Measurements from ENCODE around the gene FARS2.

Gene FARS2

DNA sequence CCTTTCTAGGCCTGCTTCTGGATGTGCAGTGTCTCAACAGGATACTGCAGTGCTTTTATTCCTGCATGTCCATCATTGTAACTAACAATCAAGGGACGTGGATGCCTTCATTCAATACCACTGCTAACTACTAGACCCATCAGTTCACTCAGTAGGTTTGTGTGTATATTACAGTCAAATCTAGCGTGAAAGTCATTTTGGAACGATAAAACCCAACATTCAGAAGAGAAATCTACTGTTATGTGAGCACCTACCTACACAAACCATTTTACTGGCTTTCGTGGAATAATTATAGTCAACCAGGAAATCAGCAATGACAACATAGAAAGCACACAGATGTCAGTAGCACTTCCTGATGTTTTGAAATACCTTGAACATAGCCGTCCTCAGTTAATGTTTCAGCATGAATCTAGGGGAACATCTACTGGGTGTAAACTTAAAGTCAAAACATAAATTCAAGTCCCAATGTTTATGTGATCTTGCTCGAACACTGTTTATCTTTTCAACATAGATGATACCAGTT, 270.6 kb downstream of the FARS2 start:
- no peak overlapping the region for H3K4me3 ChIP-seq (ENCODE audit: low read depth, low read length)
- H3K4me1 ChIP-seq (ENCODE audit: control insufficient read depth, insufficient read depth, low read length): 0 out of 2 replicates have a peak, but pooled peaks cover 13% of the 10 kb centered on the region
- H3K9ac ChIP-seq (ENCODE audit: low read depth, low read length): no peak overlapping the region
- no peaks in the 10 kb centered on the region for H3K36me3 ChIP-seq (ENCODE audit: control insufficient read depth, insufficient read depth, low read length)
- H3K27ac ChIP-seq (ENCODE audit: low read depth, low read length): no peak overlapping the region
- H3K27me3 ChIP-seq (ENCODE audit: control insufficient read depth, insufficient read depth, low read length): no peaks in the 10 kb centered on the region
- no peaks in the 10 kb centered on the region for H3K9me3 ChIP-seq (ENCODE audit: control insufficient read depth, insufficient read depth, low read length)

DNA sequence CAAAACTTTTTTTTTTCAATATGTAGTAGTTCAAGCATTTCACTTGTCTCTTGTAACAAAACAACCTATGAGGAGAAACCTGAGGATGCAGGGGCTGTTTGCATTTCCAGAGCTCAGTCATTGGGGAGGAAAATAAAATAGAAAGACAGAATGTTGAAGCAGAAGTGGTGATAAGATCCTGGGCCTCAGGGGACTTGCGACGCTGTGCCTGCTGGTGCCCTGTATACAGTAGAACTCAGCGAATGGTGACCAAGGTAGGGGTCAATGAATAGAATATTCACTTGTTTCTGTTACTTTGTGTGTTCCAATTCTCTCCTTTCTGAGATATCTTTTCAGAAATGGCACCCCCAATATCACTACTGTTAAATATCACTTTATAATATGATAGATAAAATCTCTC, 271.6 kb downstream of the FARS2 start:
- no peaks in the 10 kb centered on the region for H3K36me3 ChIP-seq (ENCODE audit: control insufficient read depth, insufficient read depth, low read length)
- H3K27me3 ChIP-seq (ENCODE audit: control insufficient read depth, insufficient read depth, low read length): no peaks in the 10 kb centered on the region
- no peaks in the 10 kb centered on the region for H3K9me3 ChIP-seq (ENCODE audit: control insufficient read depth, insufficient read depth, low read length)
- H3K4me1 ChIP-seq (ENCODE audit: control insufficient read depth, insufficient read depth, low read length): 0 out of 2 replicates have a peak, but pooled peaks cover 13% of the 10 kb centered on the region
- H3K27ac ChIP-seq (ENCODE audit: low read depth, low read length): no peak overlapping the region
- H3K9ac ChIP-seq (ENCODE audit: low read depth, low read length): no peak overlapping the region
- no peak overlapping the region for H3K4me3 ChIP-seq (ENCODE audit: low read depth, low read length)

DNA sequence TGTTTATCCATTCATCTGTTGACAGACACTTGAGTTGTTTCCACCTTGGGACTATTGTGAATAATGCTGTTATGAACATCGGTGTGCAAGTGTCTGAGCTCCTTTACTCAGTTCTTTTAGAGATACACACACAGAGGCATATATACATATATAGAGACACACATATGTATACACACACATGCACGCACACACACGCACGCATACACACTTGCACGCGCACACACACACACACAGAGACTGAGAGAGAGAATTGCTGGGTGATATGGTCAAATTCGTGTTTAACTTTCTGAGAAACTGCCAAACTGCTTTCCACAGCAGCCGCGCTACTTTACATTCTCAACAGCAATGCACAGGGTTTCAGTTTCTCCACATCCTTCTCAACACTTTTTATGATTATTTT, 273.3 kb downstream of the FARS2 start:
- H3K4me1 ChIP-seq (ENCODE audit: control insufficient read depth, insufficient read depth, low read length): 0 out of 2 replicates have a peak, but pooled peaks cover 8% of the 10 kb centered on the region
- H3K36me3 ChIP-seq (ENCODE audit: control insufficient read depth, insufficient read depth, low read length): no peaks in the 10 kb centered on the region
- H3K9me3 ChIP-seq (ENCODE audit: control insufficient read depth, insufficient read depth, low read length): no peaks in the 10 kb centered on the region
- no peak overlapping the region for H3K27ac ChIP-seq (ENCODE audit: low read depth, low read length)
- no peaks in the 10 kb centered on the region for H3K27me3 ChIP-seq (ENCODE audit: control insufficient read depth, insufficient read depth, low read length)
- H3K4me3 ChIP-seq (ENCODE audit: low read depth, low read length): no peak overlapping the region
- no peak overlapping the region for H3K9ac ChIP-seq (ENCODE audit: low read depth, low read length)

DNA sequence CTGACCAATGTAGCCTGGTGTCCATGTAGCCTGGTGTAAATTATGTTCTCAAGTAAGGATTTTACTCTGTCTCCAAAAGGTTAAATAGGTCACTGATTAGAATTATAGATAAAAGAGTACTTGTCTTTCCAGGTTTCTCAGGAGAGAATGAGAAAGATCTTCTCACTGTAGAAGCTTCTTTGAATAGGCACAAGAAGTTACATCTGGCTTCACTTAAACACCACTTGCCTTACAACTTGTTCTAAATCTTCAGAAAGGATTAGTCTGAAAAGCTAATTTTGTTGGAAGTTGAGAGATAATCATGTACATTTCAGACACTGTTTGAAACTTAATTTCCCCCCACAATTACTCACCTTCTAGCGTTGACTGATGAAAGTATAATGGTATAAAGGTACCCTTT, 275.3 kb downstream of the FARS2 start:
- H3K9ac ChIP-seq (ENCODE audit: low read depth, low read length): no peak overlapping the region
- H3K27ac ChIP-seq (ENCODE audit: low read depth, low read length): no peak overlapping the region
- H3K4me1 ChIP-seq (ENCODE audit: control insufficient read depth, insufficient read depth, low read length): peaks cover 12% of the 10 kb centered on the region
- no peaks in the 10 kb centered on the region for H3K27me3 ChIP-seq (ENCODE audit: control insufficient read depth, insufficient read depth, low read length)
- H3K4me3 ChIP-seq (ENCODE audit: low read depth, low read length): no peak overlapping the region
- no peaks in the 10 kb centered on the region for H3K9me3 ChIP-seq (ENCODE audit: control insufficient read depth, insufficient read depth, low read length)
- H3K36me3 ChIP-seq (ENCODE audit: control insufficient read depth, insufficient read depth, low read length): no peaks in the 10 kb centered on the region

DNA sequence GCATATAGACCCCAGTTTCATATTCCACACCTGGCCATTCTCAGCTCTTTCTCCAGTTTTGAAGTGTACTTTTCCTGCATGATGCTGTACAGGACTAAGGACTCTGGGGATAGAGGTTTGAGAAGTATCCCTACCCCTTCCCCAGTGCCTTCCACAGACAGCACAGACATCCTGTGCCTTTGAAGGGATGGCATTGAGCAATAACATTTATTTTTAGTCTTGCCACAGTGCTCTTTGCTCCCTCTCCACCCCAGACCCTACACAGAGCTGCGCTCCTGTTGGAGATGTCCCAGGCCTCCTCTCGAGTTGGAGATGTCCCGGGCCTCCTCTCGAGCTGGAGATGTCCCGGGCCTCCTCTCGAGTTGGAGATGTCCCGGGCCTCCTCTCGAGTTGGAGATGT, 275.8 kb downstream of the FARS2 start:
- Histone ChIP-seq H3K4me3 (ENCODE audit: low read depth, low read length) (no peak overlapping the region), H3K27ac (ENCODE audit: low read depth, low read length) (no peak overlapping the region), H3K4me1 (ENCODE audit: control insufficient read depth, insufficient read depth, low read length) (peaks cover 13% of the 10 kb centered on the region)

DNA sequence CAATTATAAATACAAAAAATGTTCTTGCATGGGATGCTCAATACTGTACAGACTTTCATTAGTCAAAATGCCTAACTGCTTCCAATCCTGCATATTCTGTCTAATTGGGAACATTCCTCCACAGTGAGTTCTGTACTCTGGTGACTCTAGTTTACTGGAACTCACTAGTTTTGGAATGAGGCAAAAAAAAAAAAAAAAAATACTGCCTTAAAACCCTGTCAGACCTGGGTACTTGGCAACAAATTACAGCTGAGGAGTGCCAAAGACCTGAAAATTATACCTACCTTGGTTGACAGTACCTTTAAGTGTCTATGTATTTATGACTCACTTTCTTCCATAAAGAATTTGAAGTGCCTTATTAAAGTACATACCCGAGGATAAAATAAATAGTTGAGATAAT, 276.7 kb downstream of the FARS2 start:
- no peaks in the 10 kb centered on the region for H3K27me3 ChIP-seq (ENCODE audit: control insufficient read depth, insufficient read depth, low read length)
- no peak overlapping the region for H3K4me3 ChIP-seq (ENCODE audit: low read depth, low read length)
- H3K9ac ChIP-seq (ENCODE audit: low read depth, low read length): no peak overlapping the region
- no peak overlapping the region for H3K27ac ChIP-seq (ENCODE audit: low read depth, low read length)
- H3K9me3 ChIP-seq (ENCODE audit: control insufficient read depth, insufficient read depth, low read length): no peaks in the 10 kb centered on the region
- H3K4me1 ChIP-seq (ENCODE audit: control insufficient read depth, insufficient read depth, low read length): peaks cover 16% of the 10 kb centered on the region
- no peaks in the 10 kb centered on the region for H3K36me3 ChIP-seq (ENCODE audit: control insufficient read depth, insufficient read depth, low read length)

More for the DNA sequence above, 275.8 kb downstream of the FARS2 start:
- H3K27me3 ChIP-seq (ENCODE audit: control insufficient read depth, insufficient read depth, low read length): no peaks in the 10 kb centered on the region
- H3K9me3 ChIP-seq (ENCODE audit: control insufficient read depth, insufficient read depth, low read length): no peaks in the 10 kb centered on the region
- no peak overlapping the region for H3K9ac ChIP-seq (ENCODE audit: low read depth, low read length)
- H3K36me3 ChIP-seq (ENCODE audit: control insufficient read depth, insufficient read depth, low read length): no peaks in the 10 kb centered on the region

DNA sequence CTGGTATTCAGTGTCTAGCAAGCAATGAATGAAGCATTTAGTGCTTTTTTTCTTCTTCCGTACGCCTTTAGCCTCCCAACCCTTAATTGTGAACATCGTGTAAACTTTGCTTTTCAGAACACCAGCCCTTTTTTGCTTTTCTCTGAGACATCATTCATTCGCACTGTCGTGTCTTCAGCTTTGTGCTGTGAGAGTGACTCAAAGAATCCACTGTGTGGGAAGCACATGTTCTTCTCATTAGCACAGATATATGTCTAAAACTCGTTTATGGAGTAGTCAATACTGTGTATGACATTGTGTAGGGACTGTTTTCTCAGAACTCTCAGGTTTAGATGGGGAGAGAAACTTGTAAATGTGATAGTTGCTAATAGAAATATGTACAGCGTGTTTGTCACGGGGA, 279.1 kb downstream of the FARS2 start:
- no peak overlapping the region for H3K4me3 ChIP-seq (ENCODE audit: low read depth, low read length)
- no peaks in the 10 kb centered on the region for H3K36me3 ChIP-seq (ENCODE audit: control insufficient read depth, insufficient read depth, low read length)
- no peak overlapping the region for H3K9ac ChIP-seq (ENCODE audit: low read depth, low read length)
- H3K4me1 ChIP-seq (ENCODE audit: control insufficient read depth, insufficient read depth, low read length): peaks cover 16% of the 10 kb centered on the region
- H3K27me3 ChIP-seq (ENCODE audit: control insufficient read depth, insufficient read depth, low read length): no peaks in the 10 kb centered on the region
- H3K27ac ChIP-seq (ENCODE audit: low read depth, low read length): no peak overlapping the region
- H3K9me3 ChIP-seq (ENCODE audit: control insufficient read depth, insufficient read depth, low read length): no peaks in the 10 kb centered on the region

DNA sequence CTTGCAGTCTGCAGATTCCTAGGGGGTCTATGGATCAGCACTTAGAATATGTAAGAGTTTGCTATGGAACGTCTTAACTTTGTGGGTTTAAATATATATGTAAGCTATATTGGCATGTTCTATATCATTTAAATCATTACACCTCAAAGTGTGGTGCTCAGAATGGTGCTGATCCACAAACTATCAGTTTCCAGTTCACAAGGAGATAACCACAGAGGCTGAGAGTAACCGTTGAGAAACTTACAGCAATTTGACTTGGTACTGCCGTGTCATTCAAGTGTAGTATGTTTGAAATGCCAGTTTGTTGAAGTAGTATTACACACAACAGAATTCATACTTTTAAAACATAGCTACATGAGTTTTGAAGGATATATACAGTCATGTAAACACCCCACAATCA, 279.7 kb downstream of the FARS2 start:
- H3K27ac ChIP-seq (ENCODE audit: low read depth, low read length): peak overlapping the region; percentile 86

DNA sequence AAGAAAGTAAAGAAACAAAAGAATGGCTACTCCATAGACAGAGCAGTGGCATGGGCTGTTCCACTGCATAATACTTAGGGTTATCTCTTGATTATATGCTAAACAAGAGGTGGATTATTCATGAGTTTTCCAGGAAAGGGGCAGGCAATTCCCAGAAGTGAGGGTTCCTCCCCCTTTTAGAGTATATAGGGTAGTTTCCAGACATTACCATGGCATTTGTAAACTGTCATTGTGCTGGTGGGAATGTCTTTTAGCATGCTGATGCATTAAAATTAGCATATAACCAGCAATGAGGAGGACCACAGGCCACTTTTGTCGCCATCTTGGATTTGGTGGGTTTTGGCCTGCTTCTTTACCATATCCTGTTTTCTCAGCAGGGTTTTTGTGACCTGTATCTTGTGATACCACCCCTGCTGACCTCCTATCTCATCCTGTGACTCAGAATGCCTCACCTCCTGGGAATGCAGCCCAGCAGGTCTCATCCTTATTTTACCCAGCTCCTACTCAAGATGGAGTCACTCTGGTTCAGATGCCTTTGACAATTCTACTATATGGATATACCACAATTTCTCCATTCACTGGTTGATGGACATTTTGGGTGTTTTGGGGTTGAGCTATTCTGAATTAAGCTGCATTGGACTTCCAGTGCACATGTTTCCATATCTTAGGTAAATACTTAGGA, 280.6 kb downstream of the FARS2 start:
- H3K27ac ChIP-seq (ENCODE audit: low read depth, low read length): peak overlapping the region; percentile 86

More for the DNA sequence above, 279.7 kb downstream of the FARS2 start:
- H3K9ac ChIP-seq (ENCODE audit: low read depth, low read length): no peak overlapping the region
- no peaks in the 10 kb centered on the region for H3K36me3 ChIP-seq (ENCODE audit: control insufficient read depth, insufficient read depth, low read length)
- no peaks in the 10 kb centered on the region for H3K27me3 ChIP-seq (ENCODE audit: control insufficient read depth, insufficient read depth, low read length)
- no peak overlapping the region for H3K4me3 ChIP-seq (ENCODE audit: low read depth, low read length)
- H3K9me3 ChIP-seq (ENCODE audit: control insufficient read depth, insufficient read depth, low read length): no peaks in the 10 kb centered on the region
- peaks cover 16% of the 10 kb centered on the region for H3K4me1 ChIP-seq (ENCODE audit: control insufficient read depth, insufficient read depth, low read length)

DNA sequence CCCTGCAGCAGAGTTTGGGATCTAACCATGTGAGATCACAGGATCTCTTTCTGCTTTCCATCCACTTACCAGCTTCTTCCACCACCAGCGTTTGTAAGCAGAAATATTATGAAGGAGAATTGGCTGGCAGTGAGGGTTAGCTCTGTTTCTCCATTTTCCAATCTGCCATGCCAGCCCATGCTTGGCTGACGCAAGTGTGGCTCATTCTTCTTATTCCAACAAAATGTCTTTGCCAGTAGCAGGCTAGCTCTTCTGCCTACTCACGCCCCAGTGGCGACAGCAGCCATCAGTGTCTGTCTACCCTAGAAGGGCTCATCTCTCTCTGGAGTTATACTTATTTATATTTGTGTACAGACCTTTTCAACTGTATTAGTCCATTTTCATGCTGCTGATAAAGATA, 286.2 kb downstream of the FARS2 start:
- H3K4me1 ChIP-seq (ENCODE audit: control insufficient read depth, insufficient read depth, low read length): no peaks in the 10 kb centered on the region
- H3K27me3 ChIP-seq (ENCODE audit: control insufficient read depth, insufficient read depth, low read length): no peaks in the 10 kb centered on the region
- H3K36me3 ChIP-seq (ENCODE audit: control insufficient read depth, insufficient read depth, low read length): no peaks in the 10 kb centered on the region
- no peak overlapping the region for H3K27ac ChIP-seq (ENCODE audit: low read depth, low read length)
- H3K4me3 ChIP-seq (ENCODE audit: low read depth, low read length): no peak overlapping the region
- H3K9ac ChIP-seq (ENCODE audit: low read depth, low read length): no peak overlapping the region
- peaks cover 6% of the 10 kb centered on the region for H3K9me3 ChIP-seq (ENCODE audit: control insufficient read depth, insufficient read depth, low read length)

More for the DNA sequence above, 280.6 kb downstream of the FARS2 start:
- Histone ChIP-seq H3K36me3 (ENCODE audit: control insufficient read depth, insufficient read depth, low read length) (no peaks in the 10 kb centered on the region), H3K4me1 (ENCODE audit: control insufficient read depth, insufficient read depth, low read length) (peaks cover 16% of the 10 kb centered on the region), H3K27me3 (ENCODE audit: control insufficient read depth, insufficient read depth, low read length) (no peaks in the 10 kb centered on the region), H3K9ac (ENCODE audit: low read depth, low read length) (no peak overlapping the region), H3K9me3 (ENCODE audit: control insufficient read depth, insufficient read depth, low read length) (no peaks in the 10 kb centered on the region), H3K4me3 (ENCODE audit: low read depth, low read length) (no peak overlapping the region)

DNA sequence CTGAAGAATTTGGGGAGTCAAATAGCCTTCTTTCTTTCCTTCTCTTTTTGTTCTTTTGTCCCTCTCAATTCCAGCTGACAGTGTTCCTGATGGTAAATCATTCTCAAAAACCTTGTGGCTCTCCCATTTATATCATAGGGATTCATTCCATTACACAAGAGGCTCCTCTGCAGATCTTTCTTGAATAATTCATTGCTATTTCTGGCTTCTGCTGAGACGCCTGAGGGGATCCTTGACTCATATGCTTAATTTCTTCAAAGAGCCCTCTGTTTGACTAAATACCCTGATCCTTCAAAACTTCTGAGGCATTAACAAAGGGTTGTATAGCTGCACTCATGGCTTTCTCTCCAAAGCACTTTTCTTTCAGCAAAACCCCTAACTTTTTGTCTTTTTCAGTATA, 289.3 kb downstream of the FARS2 start:
- Histone ChIP-seq H3K9me3 (ENCODE audit: control insufficient read depth, insufficient read depth, low read length) (peaks cover 6% of the 10 kb centered on the region), H3K9ac (ENCODE audit: low read depth, low read length) (no peak overlapping the region), H3K36me3 (ENCODE audit: control insufficient read depth, insufficient read depth, low read length) (no peaks in the 10 kb centered on the region), H3K4me1 (ENCODE audit: control insufficient read depth, insufficient read depth, low read length) (peaks cover 9% of the 10 kb centered on the region; the same call in 1 of the 2 replicates), H3K27me3 (ENCODE audit: control insufficient read depth, insufficient read depth, low read length) (no peaks in the 10 kb centered on the region), H3K4me3 (ENCODE audit: low read depth, low read length) (no peak overlapping the region), H3K27ac (ENCODE audit: low read depth, low read length) (no peak overlapping the region)
